Measurements from ENCODE around the gene CT47A7. TPM values are rescaled to one million over a fixed set of nuclear protein-coding genes. Genes with fewer than 3 reads are reported as not detected.
"Not testable (repeated sequence)": the region's sequence is repeated elsewhere in the genome, so short reads cannot be mapped to it uniquely, and the experiment has no call there.

Gene CT47A7
- total RNA-seq (not detected), polyA plus RNA-seq (not detected)
- long read RNA-seq, donor 1: 0 reads
- long read RNA-seq, donor 2: 0 reads
- long read RNA-seq, donor 3: 0 reads

DNA sequence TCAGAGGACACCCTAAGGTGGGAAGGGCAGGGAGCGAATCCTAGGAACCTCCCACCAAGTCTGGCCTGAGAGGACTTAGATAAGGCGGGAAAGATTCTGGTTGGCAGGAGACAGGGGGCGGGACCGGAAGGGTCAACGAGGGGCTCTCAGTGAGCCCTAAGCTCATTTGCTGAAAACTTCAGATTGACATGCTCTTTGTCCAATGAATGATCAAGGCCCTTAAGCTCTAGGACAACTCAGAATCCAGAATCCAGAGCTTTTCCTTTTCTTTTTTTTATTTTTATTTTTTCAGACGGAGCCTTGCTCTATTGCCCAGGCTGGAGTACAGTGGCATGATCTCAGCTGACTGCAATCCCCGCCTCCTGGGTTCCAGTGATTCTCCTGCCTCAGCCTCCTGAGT, at the start of gene CT47A7:
Gene CT47A7 (minus strand): TSS at position 101 of the 400 bp plus-strand sequence. CDS start 255 bp downstream, outside the sequence.
- intact Hi-C loops (cut with DNase I); H3K27ac ChIP-seq; H3K4me3 ChIP-seq; H3K9me3 ChIP-seq; ATAC-seq; H3K27me3 ChIP-seq; H3K4me1 ChIP-seq; H3K36me3 ChIP-seq; DNase-seq: not testable (repeated sequence)
- no CpG with 5 or more reads among the region's 7 CpGs for WGBS, 4 donors

- Histone ChIP-seq H3K4me1 (no peaks in the 10 kb centered on the region), H3K9me3 (no peaks in the 10 kb centered on the region), H3K27me3 (no peaks in the 10 kb centered on the region), H3K4me3 (no peak overlapping the region), H3K36me3 (no peaks in the 10 kb centered on the region), H3K27ac (no peak overlapping the region)
- TF ChIP-seq, protein P1, sequence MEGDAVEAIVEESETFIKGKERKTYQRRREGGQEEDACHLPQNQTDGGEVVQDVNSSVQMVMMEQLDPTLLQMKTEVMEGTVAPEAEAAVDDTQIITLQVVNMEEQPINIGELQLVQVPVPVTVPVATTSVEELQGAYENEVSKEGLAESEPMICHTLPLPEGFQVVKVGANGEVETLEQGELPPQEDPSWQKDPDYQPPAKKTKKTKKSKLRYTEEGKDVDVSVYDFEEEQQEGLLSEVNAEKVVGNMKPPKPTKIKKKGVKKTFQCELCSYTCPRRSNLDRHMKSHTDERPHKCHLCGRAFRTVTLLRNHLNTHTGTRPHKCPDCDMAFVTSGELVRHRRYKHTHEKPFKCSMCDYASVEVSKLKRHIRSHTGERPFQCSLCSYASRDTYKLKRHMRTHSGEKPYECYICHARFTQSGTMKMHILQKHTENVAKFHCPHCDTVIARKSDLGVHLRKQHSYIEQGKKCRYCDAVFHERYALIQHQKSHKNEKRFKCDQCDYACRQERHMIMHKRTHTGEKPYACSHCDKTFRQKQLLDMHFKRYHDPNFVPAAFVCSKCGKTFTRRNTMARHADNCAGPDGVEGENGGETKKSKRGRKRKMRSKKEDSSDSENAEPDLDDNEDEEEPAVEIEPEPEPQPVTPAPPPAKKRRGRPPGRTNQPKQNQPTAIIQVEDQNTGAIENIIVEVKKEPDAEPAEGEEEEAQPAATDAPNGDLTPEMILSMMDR (IDR thresholded peaks at IDR 0.05): peak in 3 of 12 donors; percentile 6 to 20 (median 9)
- no peak for TF ChIP-seq POLR2A (IDR thresholded peaks at IDR 0.05)
- DNase-seq (no peak), ATAC-seq (no peak)
- 57 to 62% (median 61%) methylated on average over 4 of the region's 4 CpGs for WGBS, 4 donors
- intact Hi-C loops (cut with DNase I): no loop called here
Observed at GRCh38 chrX:121000589-121000988, 44.2 kb upstream of the CT47A7 start.

- Histone ChIP-seq H3K4me3 (no peak overlapping the region), H3K27ac (no peak overlapping the region), H3K4me1 (no peaks in the 10 kb centered on the region), H3K27me3 (no peaks in the 10 kb centered on the region), H3K9me3 (no peaks in the 10 kb centered on the region), H3K36me3 (no peaks in the 10 kb centered on the region)
- 73 to 82% (median 80%) methylated on average over 3 of the region's 3 CpGs for WGBS, 4 donors
- ATAC-seq: no peak
- intact Hi-C loops (cut with DNase I): no loop called here
- TF ChIP-seq, protein P1 (IDR thresholded peaks at IDR 0.05): no peak
- TF ChIP-seq POLR2A (IDR thresholded peaks at IDR 0.05): no peak
- no peak for DNase-seq
Observed at GRCh38 chrX:120999413-120999812, 43.0 kb upstream of the CT47A7 start.

DNA sequence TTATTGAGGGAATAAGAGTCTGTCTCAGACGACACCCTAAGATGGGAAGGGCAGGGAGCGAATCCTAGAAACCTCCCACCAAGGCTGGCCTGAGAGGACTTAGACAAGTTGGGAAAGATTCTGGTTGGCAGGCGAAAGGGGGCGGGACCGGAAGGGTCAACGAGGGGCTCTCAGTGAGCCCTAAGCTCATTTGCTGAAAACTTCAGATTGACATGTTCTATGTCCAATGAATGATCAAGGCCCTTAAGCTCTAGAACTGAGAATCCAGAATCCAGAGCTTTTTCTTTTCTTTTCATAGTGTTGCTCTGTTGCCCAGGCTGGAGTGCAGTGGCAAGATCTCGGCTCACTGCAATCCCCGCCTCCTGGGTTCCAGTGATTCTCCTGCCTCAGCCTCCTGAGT, 29.3 kb upstream of the CT47A7 start, which contains the start of gene CT47A1:
Gene CT47A1 (minus strand): TSS at position 101 of the 400 bp plus-strand sequence. CDS start 231 bp downstream, outside the sequence.
- ATAC-seq; DNase-seq; H3K4me3 ChIP-seq; intact Hi-C loops (cut with DNase I); H3K36me3 ChIP-seq; H3K4me1 ChIP-seq; H3K27me3 ChIP-seq; H3K27ac ChIP-seq; H3K9me3 ChIP-seq: not testable (repeated sequence)
- WGBS, 4 donors: no CpG with 5 or more reads among the region's 8 CpGs

Other genes starting within 250 kb of the CT47A7 start
- not detected for gene CT47B1, start 80.7 kb downstream of the CT47A7 start, total RNA-seq
- not detected for gene CT47B1, start 80.7 kb downstream of the CT47A7 start, polyA plus RNA-seq
- gene CT47A11, start 19.4 kb downstream of the CT47A7 start, total RNA-seq: not detected
- not detected for gene CT47A11, start 19.4 kb downstream of the CT47A7 start, polyA plus RNA-seq
- not detected for gene CT47A10, start 14.6 kb downstream of the CT47A7 start, total RNA-seq
- gene CT47A10, start 14.6 kb downstream of the CT47A7 start, polyA plus RNA-seq: not detected
- gene CT47A9, start 9.7 kb downstream of the CT47A7 start, total RNA-seq: not detected
- gene CT47A9, start 9.7 kb downstream of the CT47A7 start, polyA plus RNA-seq: not detected
- gene CT47A8, start 4.9 kb downstream of the CT47A7 start, total RNA-seq: not detected
- not detected for gene CT47A8, start 4.9 kb downstream of the CT47A7 start, polyA plus RNA-seq
- not detected for gene CT47A6, start 4.9 kb upstream of the CT47A7 start, total RNA-seq
- gene CT47A6, start 4.9 kb upstream of the CT47A7 start, polyA plus RNA-seq: not detected
- gene CT47A5, start 9.7 kb upstream of the CT47A7 start, total RNA-seq: not detected
- gene CT47A5, start 9.7 kb upstream of the CT47A7 start, polyA plus RNA-seq: not detected
- gene CT47A4, start 14.6 kb upstream of the CT47A7 start, total RNA-seq: not detected
- not detected for gene CT47A4, start 14.6 kb upstream of the CT47A7 start, polyA plus RNA-seq
- not detected for gene CT47A3, start 19.5 kb upstream of the CT47A7 start, total RNA-seq
- not detected for gene CT47A3, start 19.5 kb upstream of the CT47A7 start, polyA plus RNA-seq
- not detected for gene CT47A2, start 24.3 kb upstream of the CT47A7 start, total RNA-seq
- not detected for gene CT47A2, start 24.3 kb upstream of the CT47A7 start, polyA plus RNA-seq
- not detected for gene CT47A1, start 29.2 kb upstream of the CT47A7 start, total RNA-seq
- gene CT47A1, start 29.2 kb upstream of the CT47A7 start, polyA plus RNA-seq: not detected
- 1 to 10 TPM in 7 of 9 donors, under 1 TPM in 2; 0.37 to 2.1 (median 1.3) TPM for gene GLUD2, start 91.0 kb upstream of the CT47A7 start, total RNA-seq
- gene GLUD2, start 91.0 kb upstream of the CT47A7 start, polyA plus RNA-seq: under 1 TPM; 0.42 to 0.72 TPM